Transverse colon (tissue), 3 donors: ENCODE measurements around the gene MGLL.

Experiments used
- EP300 ChIP-seq: sonication (generic); formaldehyde crosslinking; IDR thresholded peaks from one replicate; pipeline ENCODE4 v1.6.1; 2017; ENCODE audit warnings: antibody characterized with exemption, low read depth
- TF ChIP-seq, protein P1 (sequence below), 5 experiments: fragments of 200-600 bp in 3 of 5; fragments of 450-650 bp in 2 of 5; sonication (generic) in 3 of 5; IDR thresholded peaks; 1 replicate in 2 of 5; 2 replicates in 3 of 5; pipeline ENCODE4 v1.5.1; 2016 to 2017; ENCODE audit warnings: antibody characterized with exemption in 5 of 5, inconsistent platforms in 3 of 5, mild to moderate bottlenecking in 2 of 5, moderate library complexity in 1 of 5

DNA sequence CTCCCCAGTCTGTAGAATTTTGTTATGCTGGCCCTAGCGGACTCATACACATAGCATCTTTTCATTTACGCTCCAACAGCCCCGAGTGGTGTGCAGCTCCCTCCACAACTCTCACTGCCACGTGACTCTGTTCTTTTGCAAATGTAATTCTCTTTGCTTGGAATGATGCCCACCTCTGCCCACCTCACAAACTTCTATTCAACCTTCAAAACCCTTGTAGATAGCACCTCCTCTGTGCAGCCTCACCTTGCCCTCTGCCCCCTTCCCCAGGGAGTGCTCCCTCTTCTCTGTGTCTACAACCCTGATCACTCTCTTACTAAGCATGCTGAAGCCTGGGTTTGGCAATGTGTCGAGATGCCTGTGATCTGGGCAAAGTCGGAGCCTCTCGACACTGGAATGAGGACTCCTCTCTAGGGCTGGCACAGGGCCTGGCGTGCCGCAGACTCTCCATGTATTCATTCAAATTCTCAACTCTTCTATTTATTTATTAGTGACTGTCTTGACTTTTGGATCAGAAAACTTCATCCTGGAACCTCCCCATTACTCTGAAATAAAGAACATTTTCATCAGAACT, 73.5 kb downstream of the MGLL start:
- no peak for TF ChIP-seq EP300
- TF ChIP-seq, protein P1, sequence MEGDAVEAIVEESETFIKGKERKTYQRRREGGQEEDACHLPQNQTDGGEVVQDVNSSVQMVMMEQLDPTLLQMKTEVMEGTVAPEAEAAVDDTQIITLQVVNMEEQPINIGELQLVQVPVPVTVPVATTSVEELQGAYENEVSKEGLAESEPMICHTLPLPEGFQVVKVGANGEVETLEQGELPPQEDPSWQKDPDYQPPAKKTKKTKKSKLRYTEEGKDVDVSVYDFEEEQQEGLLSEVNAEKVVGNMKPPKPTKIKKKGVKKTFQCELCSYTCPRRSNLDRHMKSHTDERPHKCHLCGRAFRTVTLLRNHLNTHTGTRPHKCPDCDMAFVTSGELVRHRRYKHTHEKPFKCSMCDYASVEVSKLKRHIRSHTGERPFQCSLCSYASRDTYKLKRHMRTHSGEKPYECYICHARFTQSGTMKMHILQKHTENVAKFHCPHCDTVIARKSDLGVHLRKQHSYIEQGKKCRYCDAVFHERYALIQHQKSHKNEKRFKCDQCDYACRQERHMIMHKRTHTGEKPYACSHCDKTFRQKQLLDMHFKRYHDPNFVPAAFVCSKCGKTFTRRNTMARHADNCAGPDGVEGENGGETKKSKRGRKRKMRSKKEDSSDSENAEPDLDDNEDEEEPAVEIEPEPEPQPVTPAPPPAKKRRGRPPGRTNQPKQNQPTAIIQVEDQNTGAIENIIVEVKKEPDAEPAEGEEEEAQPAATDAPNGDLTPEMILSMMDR (IDR thresholded peaks at IDR 0.05): no peak
